Naive thymus-derived CD8-positive, alpha-beta T cell (primary cell): ENCODE measurements around the gene NSRP1. TPM values are rescaled to one million over a fixed set of nuclear protein-coding genes. Genes with fewer than 3 reads are reported as not detected.
A peak's percentile ranks its signal among the peaks of the same experiment; 100 is the strongest.
"Not testable (repeated sequence)": the region's sequence is repeated elsewhere in the genome, so short reads cannot be mapped to it uniquely, and the experiment has no call there.

Experiments used
- ATAC-seq, 2 donors: fragments of 150-1000 bp; cut with Tn5 transposase in 1 of 2; sonication (Bioruptor Pico), chemical (Tn5 transposase) in 1 of 2; 1 replicate in 1 of 2; 2 replicates in 1 of 2; pipeline ENCODE4 v1.10.0; 2021; ENCODE audit warnings: mild to moderate bottlenecking in 2 of 2, moderate library complexity in 2 of 2
- POLR2A ChIA-PET: fragments of 350-600 bp; sonication (Branson Sonifier 250); formaldehyde crosslinking; loops from one replicate; lab custom pipeline; 2021; ENCODE audit warnings: antibody characterized with exemption; lab: Charles Lee
- DNase-seq, 10 donors: peaks; one replicate each; pipeline versions ENCODE4 v3.0.0 to v3.0.0-alpha.2; 2020 to 2022
- H3K27ac Mint-ChIP-seq, 10 donors: one replicate each; pipeline ENCODE4 v1.8.0; 2020 to 2022; ENCODE audit warnings: mild to moderate bottlenecking in 10 of 10, mixed read lengths in 10 of 10, moderate library complexity in 4 of 10, inconsistent platforms in 1 of 10
- H3K27me3 Mint-ChIP-seq, 5 donors: one replicate each; pipeline ENCODE4 v1.8.0; 2021 to 2022; ENCODE audit warnings: mixed read lengths in 5 of 5
- H3K36me3 Mint-ChIP-seq, 3 donors: one replicate each; pipeline ENCODE4 v1.8.0; 2020 to 2022; ENCODE audit warnings: mixed read lengths in 3 of 3, mild to moderate bottlenecking in 2 of 3, inconsistent platforms in 1 of 3
- H3K4me1 Mint-ChIP-seq, 4 donors: one replicate each; pipeline ENCODE4 v1.8.0; 2021 to 2022; ENCODE audit warnings: mixed read lengths in 4 of 4
- H3K4me3 Mint-ChIP-seq, 10 donors: one replicate each; pipeline ENCODE4 v1.8.0; 2020 to 2022; ENCODE audit warnings: mild to moderate bottlenecking in 10 of 10, mixed read lengths in 10 of 10, moderate library complexity in 6 of 10, inconsistent platforms in 1 of 10
- H3K9me3 Mint-ChIP-seq, 9 donors: one replicate each; pipeline ENCODE4 v1.8.0; 2020 to 2022; ENCODE audit warnings: mixed read lengths in 9 of 9, mild to moderate bottlenecking in 3 of 9, inconsistent platforms in 1 of 9, moderate library complexity in 1 of 9
- polyA plus RNA-seq, 3 donors: library from polyadenylated mRNA; unstranded; fragments of 300-500 nt; fragmentation: Illumina TruSeq; gene quantifications; one replicate each; pipeline ENCODE4 v1.2.3, GENCODE V29; 2021
- total RNA-seq, 8 experiments: library from RNA in 2 of 8; stranded (reverse) in 2 of 8; gene quantifications; one replicate each; pipeline ENCODE4 v1.2.3 and lab custom pipeline; 2021 to 2026

Gene NSRP1
- total and polyA plus RNA-seq, 5 experiments from 2014 or later = 15.1 to 40.6 (median 34.0) TPM

- DNase-seq (no peak), ATAC-seq (no peak)
- H3K4me3 Mint-ChIP-seq = no peak overlapping the region
- POLR2A ChIA-PET = interaction anchor here (1.5 kb wide), 1 partner anchor 14 kb away, joined by 4 read pairs; no protein-coding TSS in a partner anchor
- peaks cover 0 to 62% (median 9%) of the 10 kb centered on the region in 3 donors for H3K36me3 Mint-ChIP-seq
- peaks cover 17 to 32% (median 18%) of the 10 kb centered on the region in 4 donors for H3K4me1 Mint-ChIP-seq
- peak overlapping the region in 1 of 10 donors; percentile 23 for H3K27ac Mint-ChIP-seq
- H3K27me3 Mint-ChIP-seq = no peaks in the 10 kb centered on the region
- no peaks in the 10 kb centered on the region for H3K9me3 Mint-ChIP-seq
These were observed 16.0 kb downstream of the NSRP1 start for GRCh38 chr17:30132615-30133014.

- POLR2A ChIA-PET = interaction anchor here (0.5 to 1.5 kb wide), 3 partner anchors 13 to 619 kb away, joined by 4 read pairs; no protein-coding TSS in a partner anchor
- DNase-seq (no peak), ATAC-seq (no peak)
- Mint-ChIP-seq H3K4me3 (no peak overlapping the region), H3K27me3 (no peaks in the 10 kb centered on the region), H3K4me1 (peaks cover 17 to 38% (median 24%) of the 10 kb centered on the region in 4 donors), H3K27ac (no peak overlapping the region), H3K36me3 (peaks cover 0 to 62% (median 9%) of the 10 kb centered on the region in 3 donors), H3K9me3 (no peaks in the 10 kb centered on the region)
These were observed 16.6 kb downstream of the NSRP1 start for GRCh38 chr17:30133197-30133596.

GRCh38 chr17:30134551-30134950 is 17.9 kb downstream of the NSRP1 start:
- Mint-ChIP-seq H3K4me3 (no peak overlapping the region), H3K27ac (peak overlapping the region in 1 of 10 donors; percentile 25), H3K9me3 (no peaks in the 10 kb centered on the region), H3K27me3 (no peaks in the 10 kb centered on the region), H3K36me3 (peaks cover 0 to 60% (median 9%) of the 10 kb centered on the region in 3 donors), H3K4me1 (peaks cover 17 to 44% (median 27%) of the 10 kb centered on the region in 4 donors)
- no peak for DNase-seq
- ATAC-seq = no peak
- POLR2A ChIA-PET = no interaction called here

- Mint-ChIP-seq H3K4me3 (no peak overlapping the region), H3K27ac (peak overlapping the region in 2 of 10 donors; percentile 11 to 16), H3K4me1 (peaks cover 12 to 47% (median 22%) of the 10 kb centered on the region in 4 donors), H3K27me3 (no peaks in the 10 kb centered on the region), H3K9me3 (no peaks in the 10 kb centered on the region), H3K36me3 (peaks cover 0 to 44% (median 7%) of the 10 kb centered on the region in 3 donors)
- POLR2A ChIA-PET = no interaction called here
- ATAC-seq = no peak
- DNase-seq = no peak
These were observed 20.5 kb downstream of the NSRP1 start for GRCh38 chr17:30137158-30137557.

- Mint-ChIP-seq H3K36me3 (peaks cover 0 to 17% (median 3%) of the 10 kb centered on the region in 3 donors), H3K4me1 (peaks cover 3 to 20% (median 12%) of the 10 kb centered on the region in 4 donors), H3K27ac (peak overlapping the region in 2 of 10 donors; percentile 3 to 22)
- H3K4me3 Mint-ChIP-seq, POLR2A ChIA-PET, H3K9me3 Mint-ChIP-seq, DNase-seq, H3K27me3 Mint-ChIP-seq, ATAC-seq: not testable (repeated sequence)
These were observed 31.2 kb downstream of the NSRP1 start for GRCh38 chr17:30147860-30148259.

GRCh38 chr17:30148376-30148775 is 31.8 kb downstream of the NSRP1 start:
- POLR2A ChIA-PET = no interaction called here
- no peaks in the 10 kb centered on the region for H3K27me3 Mint-ChIP-seq

GRCh38 chr17:30151471-30151870 is 34.9 kb downstream of the NSRP1 start:
- Mint-ChIP-seq H3K27me3 (no peaks in the 10 kb centered on the region), H3K4me3 (no peak overlapping the region), H3K9me3 (no peaks in the 10 kb centered on the region), H3K36me3 (peaks cover 0 to 17% (median 7%) of the 10 kb centered on the region in 3 donors), H3K4me1 (peaks cover 6 to 30% (median 22%) of the 10 kb centered on the region in 4 donors), H3K27ac (peak overlapping the region in 1 of 10 donors; percentile 37)
- POLR2A ChIA-PET = no interaction called here
- no peak for ATAC-seq
- no peak for DNase-seq

More at GRCh38 chr17:30148376-30148775, 31.8 kb downstream of the NSRP1 start:
- no peak for DNase-seq
- no peaks in the 10 kb centered on the region for H3K9me3 Mint-ChIP-seq
- peak overlapping the region in 1 of 10 donors; percentile 3 for H3K27ac Mint-ChIP-seq
- ATAC-seq = no peak
- peaks cover 0 to 21% (median 6%) of the 10 kb centered on the region in 3 donors for H3K36me3 Mint-ChIP-seq
- peaks cover 6 to 22% (median 16%) of the 10 kb centered on the region in 4 donors for H3K4me1 Mint-ChIP-seq
- H3K4me3 Mint-ChIP-seq = no peak overlapping the region

- DNase-seq = no peak
- Mint-ChIP-seq H3K36me3 (peaks cover 7 to 33% (median 16%) of the 10 kb centered on the region in 3 donors), H3K27ac (peak overlapping the region in 1 of 10 donors; percentile 46), H3K4me3 (no peak overlapping the region), H3K27me3 (no peaks in the 10 kb centered on the region), H3K4me1 (peaks cover 14 to 38% (median 32%) of the 10 kb centered on the region in 4 donors), H3K9me3 (no peaks in the 10 kb centered on the region)
- no peak for ATAC-seq
- POLR2A ChIA-PET = no interaction called here
These were observed 36.8 kb downstream of the NSRP1 start for GRCh38 chr17:30153463-30153862.

- no peak for ATAC-seq
- Mint-ChIP-seq H3K36me3 (peaks cover 21 to 52% (median 31%) of the 10 kb centered on the region in 3 donors), H3K27ac (no peak overlapping the region), H3K27me3 (no peaks in the 10 kb centered on the region), H3K9me3 (peaks cover 0 to 13% (median 3%) of the 10 kb centered on the region in 9 donors), H3K4me1 (peaks cover 25 to 50% (median 42%) of the 10 kb centered on the region in 4 donors), H3K4me3 (no peak overlapping the region)
- DNase-seq = no peak
- POLR2A ChIA-PET = no interaction called here
These were observed 38.8 kb downstream of the NSRP1 start for GRCh38 chr17:30155389-30155788.

GRCh38 chr17:30158896-30159625 is 42.4 kb downstream of the NSRP1 start:
- DNase-seq = no peak
- Mint-ChIP-seq H3K4me1 (peaks cover 24 to 48% (median 37%) of the 10 kb centered on the region in 4 donors), H3K9me3 (peaks cover 0 to 16% (median 5%) of the 10 kb centered on the region in 9 donors), H3K36me3 (peaks cover 26 to 55% (median 36%) of the 10 kb centered on the region in 3 donors), H3K27me3 (no peaks in the 10 kb centered on the region), H3K4me3 (peak overlapping the region in 1 of 10 donors; percentile 36), H3K27ac (no peak overlapping the region)
- POLR2A ChIA-PET = no interaction called here
- no peak for ATAC-seq

- Mint-ChIP-seq H3K4me1 (peaks cover 26 to 44% (median 40%) of the 10 kb centered on the region in 4 donors), H3K4me3 (peak overlapping the region in 1 of 10 donors; percentile 33)
- POLR2A ChIA-PET = no interaction called here
These were observed 44.0 kb downstream of the NSRP1 start for GRCh38 chr17:30160419-30161172.

GRCh38 chr17:30161601-30162000 is 45.0 kb downstream of the NSRP1 start:
- Mint-ChIP-seq H3K9me3 (peaks cover 0 to 16% (median 5%) of the 10 kb centered on the region in 9 donors), H3K4me1 (peaks cover 24 to 51% (median 35%) of the 10 kb centered on the region in 4 donors), H3K4me3 (no peak overlapping the region), H3K27ac (no peak overlapping the region), H3K27me3 (no peaks in the 10 kb centered on the region), H3K36me3 (peaks cover 26 to 61% (median 40%) of the 10 kb centered on the region in 3 donors)
- no peak for ATAC-seq
- POLR2A ChIA-PET = no interaction called here
- DNase-seq = no peak

More at GRCh38 chr17:30160419-30161172, 44.0 kb downstream of the NSRP1 start:
- Mint-ChIP-seq H3K9me3 (peaks cover 0 to 16% (median 5%) of the 10 kb centered on the region in 9 donors), H3K27ac (peak overlapping the region in 2 of 10 donors; percentile 42 to 43), H3K27me3 (no peaks in the 10 kb centered on the region), H3K36me3 (peaks cover 26 to 60% (median 39%) of the 10 kb centered on the region in 3 donors)
- DNase-seq = no peak
- ATAC-seq = no peak
